Measurements from ENCODE around the gene CASZ1. TPM values are rescaled to one million over a fixed set of nuclear protein-coding genes. Genes with fewer than 3 reads are reported as not detected.

The CASZ1 gene
- total RNA-seq, 1 experiment from 2014 or later = 0.58 TPM

GRCh38 chr1:10765734-10766478, 30.5 kb downstream of the CASZ1 start:
- Histone ChIP-seq H3K36me3 (no peaks in the 10 kb centered on the region), H3K4me3 (no peak overlapping the region), H3K27ac (no peak overlapping the region), H3K4me1 (replicated peaks) (no peaks in the 10 kb centered on the region), H3K27me3 (replicated peaks) (peaks cover 35% of the 10 kb centered on the region), H3K9me3 (replicated peaks) (no peaks in the 10 kb centered on the region)
- DNase-seq (ENCODE audit: low read depth in 1 of 2, low spot score in 2 of 2) = no peak

- Histone ChIP-seq H3K27ac (no peak overlapping the region), H3K9me3 (replicated peaks) (no peaks in the 10 kb centered on the region), H3K4me1 (replicated peaks) (no peaks in the 10 kb centered on the region), H3K27me3 (replicated peaks) (peaks cover 29% of the 10 kb centered on the region), H3K4me3 (no peak overlapping the region), H3K36me3 (no peaks in the 10 kb centered on the region)
- no peak for DNase-seq (ENCODE audit: low read depth in 1 of 2, low spot score in 2 of 2)
Observed at GRCh38 chr1:10765304-10765703, 31.1 kb downstream of the CASZ1 start.

DNA sequence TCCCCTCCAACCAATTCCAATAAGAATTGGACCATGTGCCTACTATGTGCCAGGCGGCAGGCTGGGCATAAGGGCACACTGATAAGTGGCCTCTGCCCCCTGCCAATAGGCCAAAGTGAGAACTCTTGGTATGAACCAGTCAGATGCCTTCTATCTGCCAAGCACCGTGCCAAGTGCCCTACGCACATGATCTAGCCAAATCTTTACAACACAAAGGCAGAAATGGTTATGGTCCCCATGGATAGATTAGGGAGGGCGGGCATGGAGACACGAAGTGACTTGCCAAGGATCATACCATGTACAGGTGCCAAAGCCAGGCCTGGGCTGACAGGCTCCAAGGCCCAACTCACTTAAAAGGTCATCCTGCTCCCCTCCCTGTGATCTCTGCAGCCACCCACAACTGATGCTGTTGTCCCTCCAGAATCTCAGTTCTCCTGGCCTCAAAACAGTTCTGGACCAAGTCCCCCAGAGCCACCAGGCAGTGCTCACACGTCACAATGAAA, 32.1 kb downstream of the CASZ1 start:
- no peaks in the 10 kb centered on the region for H3K9me3 ChIP-seq (replicated peaks)
- H3K4me3 ChIP-seq = no peak overlapping the region
- H3K27ac ChIP-seq = no peak overlapping the region
- H3K4me1 ChIP-seq (replicated peaks) = no peaks in the 10 kb centered on the region
- H3K27me3 ChIP-seq (replicated peaks) = peaks cover 28% of the 10 kb centered on the region
- H3K36me3 ChIP-seq = no peaks in the 10 kb centered on the region
- no peak for DNase-seq (ENCODE audit: low read depth in 1 of 2, low spot score in 2 of 2)

DNA sequence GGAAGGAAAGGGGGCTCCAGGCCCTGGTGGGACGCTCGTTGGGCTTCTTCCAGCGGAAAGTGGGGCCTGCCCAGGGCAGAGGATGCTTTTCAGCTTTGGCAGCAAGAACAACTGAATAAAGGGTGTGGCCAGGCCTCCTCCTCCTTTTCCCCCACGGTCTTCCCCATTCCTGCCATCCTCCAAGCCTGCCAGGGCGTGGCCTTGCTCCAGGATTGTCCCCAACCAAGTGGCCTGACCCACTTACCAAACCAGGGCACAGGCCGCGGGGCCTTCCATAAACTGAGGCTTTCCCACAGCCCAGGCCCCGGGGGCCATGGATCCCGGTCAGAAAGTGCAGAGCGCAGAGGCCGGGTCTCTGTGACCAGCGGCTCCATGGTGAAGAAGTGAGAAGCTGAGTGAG, 33.6 kb downstream of the CASZ1 start:
- peaks cover 32% of the 10 kb centered on the region for H3K27me3 ChIP-seq (replicated peaks)
- no peak for DNase-seq (ENCODE audit: low read depth in 1 of 2, low spot score in 2 of 2)

GRCh38 chr1:10762153-10762523, 34.3 kb downstream of the CASZ1 start:
- H3K9me3 ChIP-seq (replicated peaks) = no peaks in the 10 kb centered on the region
- no peak for DNase-seq (ENCODE audit: low read depth in 1 of 2, low spot score in 2 of 2)
- H3K4me3 ChIP-seq = no peak overlapping the region
- peaks cover 36% of the 10 kb centered on the region for H3K27me3 ChIP-seq (replicated peaks)
- H3K4me1 ChIP-seq (replicated peaks) = no peaks in the 10 kb centered on the region
- H3K27ac ChIP-seq = no peak overlapping the region
- H3K36me3 ChIP-seq = no peaks in the 10 kb centered on the region

More for the DNA sequence above, 33.6 kb downstream of the CASZ1 start:
- Histone ChIP-seq H3K9me3 (replicated peaks) (no peaks in the 10 kb centered on the region), H3K4me3 (no peak overlapping the region), H3K4me1 (replicated peaks) (no peaks in the 10 kb centered on the region), H3K27ac (no peak overlapping the region), H3K36me3 (no peaks in the 10 kb centered on the region)

DNA sequence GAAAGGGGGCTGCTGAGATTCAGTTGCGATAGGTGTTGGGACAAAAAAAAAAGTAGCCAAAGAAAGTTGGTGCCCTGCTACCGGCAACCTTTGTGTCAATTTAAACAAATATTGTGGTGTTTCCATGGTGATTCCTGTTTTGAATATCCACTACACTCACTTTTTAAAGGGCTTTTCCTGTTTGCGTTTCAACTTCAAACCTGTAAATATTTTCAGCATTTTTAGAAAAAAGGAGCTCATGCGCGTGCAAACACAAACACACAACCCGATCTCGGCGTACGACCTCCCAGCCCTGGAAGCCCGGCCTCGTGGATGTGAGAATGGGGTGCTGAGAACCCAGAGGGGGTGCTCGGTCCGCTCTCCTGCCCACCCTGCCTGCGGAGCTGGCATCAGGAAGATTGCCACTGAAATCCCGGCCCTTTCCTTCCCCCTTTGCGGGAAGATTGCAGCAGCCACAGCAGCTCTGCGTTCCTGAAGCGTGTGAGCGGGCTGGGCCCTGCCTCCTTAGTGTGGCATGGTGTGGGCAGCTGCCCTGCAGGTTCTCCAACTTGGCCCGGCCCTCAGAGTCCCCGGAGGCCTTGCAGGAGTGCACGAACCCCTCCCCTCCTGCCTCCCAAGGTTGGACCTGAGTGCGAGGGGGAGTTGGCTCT, 34.8 kb downstream of the CASZ1 start:
- DNase-seq (ENCODE audit: low read depth in 1 of 2, low spot score in 2 of 2) = no peak
- Histone ChIP-seq H3K9me3 (replicated peaks) (no peaks in the 10 kb centered on the region), H3K4me3 (no peak overlapping the region), H3K36me3 (no peaks in the 10 kb centered on the region), H3K27ac (no peak overlapping the region), H3K4me1 (replicated peaks) (no peaks in the 10 kb centered on the region), H3K27me3 (replicated peaks) (peaks cover 36% of the 10 kb centered on the region)

- no peak overlapping the region for H3K4me3 ChIP-seq
- H3K9me3 ChIP-seq (replicated peaks) = no peaks in the 10 kb centered on the region
- H3K36me3 ChIP-seq = no peaks in the 10 kb centered on the region
- DNase-seq (ENCODE audit: low read depth in 1 of 2, low spot score in 2 of 2) = no peak
- H3K4me1 ChIP-seq (replicated peaks) = no peaks in the 10 kb centered on the region
- H3K27me3 ChIP-seq (replicated peaks) = peaks cover 36% of the 10 kb centered on the region
- no peak overlapping the region for H3K27ac ChIP-seq
Observed at GRCh38 chr1:10760566-10761502, 35.6 kb downstream of the CASZ1 start.

- H3K4me1 ChIP-seq (replicated peaks) = no peaks in the 10 kb centered on the region
- no peaks in the 10 kb centered on the region for H3K36me3 ChIP-seq
- H3K27ac ChIP-seq = no peak overlapping the region
- H3K27me3 ChIP-seq (replicated peaks) = peaks cover 33% of the 10 kb centered on the region
- H3K9me3 ChIP-seq (replicated peaks) = no peaks in the 10 kb centered on the region
- no peak overlapping the region for H3K4me3 ChIP-seq
- no peak for DNase-seq (ENCODE audit: low read depth in 1 of 2, low spot score in 2 of 2)
Observed at GRCh38 chr1:10759413-10760200, 36.8 kb downstream of the CASZ1 start.

DNA sequence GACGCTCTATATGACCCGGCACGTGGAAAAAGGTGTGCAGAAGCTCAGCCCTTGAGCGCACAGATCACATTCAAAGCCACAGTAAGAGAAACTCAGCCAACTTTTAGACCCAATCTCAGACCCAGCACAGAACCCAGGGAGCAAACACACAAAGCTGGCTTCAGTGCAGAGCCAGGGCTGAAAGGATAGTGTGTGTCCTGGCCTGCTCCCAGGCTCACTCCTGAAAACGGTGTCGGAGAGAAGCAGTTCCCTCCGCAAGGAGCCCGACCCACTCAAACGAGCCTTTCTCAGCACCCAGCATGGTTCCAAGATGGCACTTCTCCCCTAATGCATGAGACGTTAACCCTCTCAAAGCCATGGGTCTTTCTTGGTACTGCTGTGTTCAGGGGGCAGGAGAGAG, 39.6 kb downstream of the CASZ1 start:
- H3K4me1 ChIP-seq (replicated peaks) = no peaks in the 10 kb centered on the region
- H3K9me3 ChIP-seq (replicated peaks) = no peaks in the 10 kb centered on the region
- H3K27me3 ChIP-seq (replicated peaks) = peaks cover 34% of the 10 kb centered on the region
- H3K36me3 ChIP-seq = no peaks in the 10 kb centered on the region
- H3K27ac ChIP-seq = no peak overlapping the region
- DNase-seq (ENCODE audit: low read depth in 1 of 2, low spot score in 2 of 2) = no peak
- H3K4me3 ChIP-seq = no peak overlapping the region

DNA sequence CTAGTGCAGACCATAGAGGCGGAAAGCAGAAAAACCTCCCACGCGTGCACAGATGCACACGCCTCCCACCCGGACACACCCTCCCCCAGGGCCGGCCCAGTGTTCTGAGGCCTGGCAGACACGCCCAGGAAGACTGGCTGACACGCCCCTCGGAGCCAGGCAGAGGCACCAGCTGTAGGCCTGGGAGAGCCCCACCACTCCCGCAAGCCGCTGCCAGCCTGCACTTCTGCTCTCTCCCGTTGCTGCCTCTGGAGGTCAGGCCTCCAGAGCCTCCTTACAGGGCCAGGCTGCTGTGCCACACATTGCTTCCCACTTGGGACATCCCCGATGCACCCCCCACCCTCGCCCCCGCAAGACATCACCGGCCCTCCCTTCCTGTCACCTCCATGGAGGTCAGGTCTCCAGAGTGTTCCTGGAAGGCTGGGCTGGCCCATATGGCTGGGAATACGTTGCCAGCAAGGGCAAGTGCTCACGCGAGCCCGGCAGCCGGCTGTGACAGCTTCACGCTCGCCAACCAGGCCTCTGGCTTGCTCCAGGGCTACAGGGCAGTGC, 40.4 kb downstream of the CASZ1 start:
- Histone ChIP-seq H3K36me3 (no peaks in the 10 kb centered on the region), H3K27me3 (replicated peaks) (peaks cover 36% of the 10 kb centered on the region), H3K4me1 (replicated peaks) (no peaks in the 10 kb centered on the region), H3K9me3 (replicated peaks) (no peaks in the 10 kb centered on the region), H3K27ac (no peak overlapping the region), H3K4me3 (no peak overlapping the region)
- no peak for DNase-seq (ENCODE audit: low read depth in 1 of 2, low spot score in 2 of 2)

- Histone ChIP-seq H3K36me3 (no peaks in the 10 kb centered on the region), H3K27ac (no peak overlapping the region), H3K4me3 (no peak overlapping the region), H3K9me3 (replicated peaks) (no peaks in the 10 kb centered on the region), H3K4me1 (replicated peaks) (no peaks in the 10 kb centered on the region), H3K27me3 (replicated peaks) (peaks cover 34% of the 10 kb centered on the region)
- DNase-seq (ENCODE audit: low read depth in 1 of 2, low spot score in 2 of 2) = no peak
Observed at GRCh38 chr1:10754568-10755329, 41.7 kb downstream of the CASZ1 start.

DNA sequence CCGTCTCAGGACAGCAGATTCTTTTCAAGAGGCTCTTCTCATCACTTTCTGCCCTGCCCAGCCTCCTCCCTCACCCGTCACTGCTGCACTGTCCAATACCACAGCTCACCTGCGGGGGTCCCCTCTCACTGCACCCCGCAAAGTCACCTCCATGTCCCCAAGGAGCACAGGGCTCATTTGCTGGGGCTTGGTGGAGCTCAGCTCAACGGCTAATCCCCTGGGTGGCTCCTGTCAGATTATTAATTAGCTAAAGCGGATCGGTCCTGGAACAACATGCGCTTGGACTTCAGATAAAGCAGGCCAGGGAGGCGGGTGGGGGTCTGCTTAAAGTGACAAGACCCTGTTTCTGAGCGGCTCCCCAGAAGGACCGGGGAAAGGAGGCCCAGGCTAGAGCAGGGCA, 43.1 kb downstream of the CASZ1 start:
- H3K27me3 ChIP-seq (replicated peaks) = peaks cover 32% of the 10 kb centered on the region
- H3K4me3 ChIP-seq = no peak overlapping the region
- no peak for DNase-seq (ENCODE audit: low read depth in 1 of 2, low spot score in 2 of 2)
- H3K9me3 ChIP-seq (replicated peaks) = no peaks in the 10 kb centered on the region
- no peaks in the 10 kb centered on the region for H3K4me1 ChIP-seq (replicated peaks)
- no peak overlapping the region for H3K27ac ChIP-seq
- no peaks in the 10 kb centered on the region for H3K36me3 ChIP-seq

Data from SJSA1 (cell line).